GM23248 (cell line): ENCODE measurements around the gene TMEM219. TPM values are rescaled to one million over a fixed set of nuclear protein-coding genes. Genes with fewer than 3 reads are reported as not detected.

Experiments used
- DNase-seq: peaks from one replicate; pipeline ENCODE4 v3.0.0-alpha.2; 2015
- H2AFZ ChIP-seq: fragments of 200-600 bp; sonication (generic); 2 replicates; pipeline ENCODE4 v1.6.1; 2016; ENCODE audit warnings: antibody characterized with exemption
- H3F3A ChIP-seq: fragments of 200-600 bp; sonication (generic); 2 replicates; pipeline ENCODE4 v1.6.1; 2016; ENCODE audit warnings: mild to moderate bottlenecking, antibody characterized with exemption, mixed run types; ENCODE audit not compliant: insufficient read depth
- H3K27ac ChIP-seq: fragments of 200-600 bp; sonication (generic); 2 replicates; pipeline ENCODE4 v1.5.1; 2016; ENCODE audit warnings: mild to moderate bottlenecking
- H3K27me3 ChIP-seq: fragments of 200-600 bp; sonication (generic); replicated peaks from 2 replicates; pipeline ENCODE4 v1.6.1; 2016; ENCODE audit warnings: mild to moderate bottlenecking; ENCODE audit not compliant: insufficient read depth
- H3K36me3 ChIP-seq: fragments of 200-600 bp; sonication (generic); 2 replicates; pipeline ENCODE4 v1.6.1; 2016; ENCODE audit warnings: low read depth, mild to moderate bottlenecking
- H3K4me1 ChIP-seq: fragments of 200-600 bp; sonication (generic); 2 replicates; pipeline ENCODE4 v1.6.1; 2016; ENCODE audit warnings: mild to moderate bottlenecking; ENCODE audit not compliant: insufficient read depth
- H3K4me2 ChIP-seq: fragments of 200-600 bp; sonication (generic); one replicate; pipeline ENCODE4 v1.6.1; 2016; ENCODE audit warnings: mild to moderate bottlenecking; ENCODE audit not compliant: unreplicated experiment
- H3K4me3 ChIP-seq: fragments of 200-600 bp; sonication (generic); 2 replicates; pipeline ENCODE4 v1.5.1; 2016; ENCODE audit warnings: mild to moderate bottlenecking
- H3K79me2 ChIP-seq: fragments of 200-600 bp; sonication (generic); 2 replicates; pipeline ENCODE4 v1.6.1; 2016; ENCODE audit warnings: mild to moderate bottlenecking; ENCODE audit not compliant: insufficient read depth
- H3K9ac ChIP-seq: fragments of 200-600 bp; sonication (generic); 2 replicates; pipeline ENCODE4 v1.6.1; 2016; ENCODE audit warnings: mild to moderate bottlenecking
- H3K9me2 ChIP-seq: fragments of 200-600 bp; sonication (generic); 2 replicates; pipeline ENCODE4 v1.6.1; 2016; ENCODE audit warnings: mixed run types, mild to moderate bottlenecking, moderate library complexity; ENCODE audit not compliant: insufficient read depth
- H3K9me3 ChIP-seq: fragments of 200-600 bp; sonication (generic); one replicate; pipeline ENCODE4 v1.6.1; 2017; ENCODE audit warnings: low read depth
- H4K20me1 ChIP-seq: fragments of 200-600 bp; sonication (generic); 2 replicates; pipeline ENCODE4 v1.6.0; 2016; ENCODE audit not compliant: insufficient read depth
- EZH2 ChIP-seq: fragments of 200-600 bp; sonication (generic); IDR thresholded peaks from 2 replicates; pipeline ENCODE4 v1.6.1; 2018; ENCODE audit warnings: antibody characterized with exemption, mild to moderate bottlenecking; ENCODE audit not compliant: insufficient read depth, poor library complexity, severe bottlenecking
- EZH2phosphoT487 ChIP-seq: fragments of 200-600 bp; sonication (generic); IDR thresholded peaks from 2 replicates; pipeline ENCODE4 v1.6.1; 2018; ENCODE audit warnings: antibody characterized with exemption, moderate library complexity, mild to moderate bottlenecking, low read depth; ENCODE audit not compliant: insufficient read depth
- WGBS, 2 experiments: methylation state at CpG; one replicate each; pipeline ENCODE4 v1.1.6; 2015 to 2017; ENCODE audit warnings: low lambda C conversion rate in 2 of 2, low coverage in 1 of 2; ENCODE audit errors: missing lambda C conversion rate in 2 of 2; 5-methylcytosine and 5-hydroxymethylcytosine counted together
- in situ Hi-C: fragments of 300-500 bp; cut with MboI; formaldehyde crosslinking; loops from 2 replicates; pipeline ENCODE4 v1.15.0; 2020
- polyA plus RNA-seq: library from polyadenylated mRNA; unstranded; fragments of >200 nt; fragmentation: Nextera tagmentation; extraction: Ambion mirVana; gene quantifications from 2 replicates; pipeline ENCODE4 v1.2.1, GENCODE V29; 2016
- total RNA-seq: library from RNA; depleted of rRNA; stranded (reverse); fragments of >200 nt; shearing (Covaris generic); gene quantifications from 2 replicates; pipeline ENCODE4 v1.2.3, GENCODE V29; 2014

TMEM219 gene
- total and polyA plus RNA-seq, 2 experiments from 2014 or later = 124 to 162 TPM

DNA sequence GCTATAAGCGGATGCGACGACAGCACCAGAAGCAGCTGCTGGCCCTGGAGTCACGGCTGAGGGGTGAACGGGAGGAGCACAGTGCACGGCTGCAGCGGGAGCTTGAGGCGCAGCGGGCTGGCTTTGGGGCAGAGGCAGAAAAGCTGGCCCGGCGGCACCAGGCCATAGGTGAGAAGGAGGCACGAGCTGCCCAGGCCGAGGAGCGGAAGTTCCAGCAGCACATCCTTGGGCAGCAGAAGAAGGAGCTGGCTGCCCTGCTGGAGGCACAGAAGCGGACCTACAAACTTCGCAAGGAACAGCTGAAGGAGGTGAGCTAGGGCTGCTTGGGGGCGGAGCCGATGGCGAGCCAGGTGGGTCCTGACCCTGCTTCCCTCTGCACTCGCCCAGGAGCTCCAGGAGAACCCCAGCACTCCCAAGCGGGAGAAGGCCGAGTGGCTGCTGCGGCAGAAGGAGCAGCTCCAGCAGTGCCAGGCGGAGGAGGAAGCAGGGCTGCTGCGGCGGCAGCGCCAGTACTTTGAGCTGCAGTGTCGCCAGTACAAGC lies 23.5 kb downstream of the TMEM219 start:
- Histone ChIP-seq H3K4me3 (no peak overlapping the region), H3F3A (peaks cover 6% of the 10 kb centered on the region; the same call in 1 of the 2 replicates), H3K9ac (no peak overlapping the region), H3K27me3 (no peaks in the 10 kb centered on the region), H3K9me2 (no peaks in the 10 kb centered on the region), H3K27ac (no peak overlapping the region), H3K4me2 (no peak overlapping the region), H4K20me1 (no peaks in the 10 kb centered on the region), H3K79me2 (0 out of 2 replicates have a peak, but pooled peaks cover 6% of the 10 kb centered on the region), H3K36me3 (peaks cover 37% of the 10 kb centered on the region; the same call in 1 of the 2 replicates), H3K4me1 (no peaks in the 10 kb centered on the region), H3K9me3 (no peaks in the 10 kb centered on the region), H2AFZ (no peak overlapping the region)
- in situ Hi-C loops = no loop called here
- 93 to 94% methylated on average over 26 to 28 of the region's 28 CpGs for WGBS, 2 experiments
- no peak for DNase-seq
- TF ChIP-seq EZH2 = no peak
- TF ChIP-seq EZH2phosphoT487 = no peak

DNA sequence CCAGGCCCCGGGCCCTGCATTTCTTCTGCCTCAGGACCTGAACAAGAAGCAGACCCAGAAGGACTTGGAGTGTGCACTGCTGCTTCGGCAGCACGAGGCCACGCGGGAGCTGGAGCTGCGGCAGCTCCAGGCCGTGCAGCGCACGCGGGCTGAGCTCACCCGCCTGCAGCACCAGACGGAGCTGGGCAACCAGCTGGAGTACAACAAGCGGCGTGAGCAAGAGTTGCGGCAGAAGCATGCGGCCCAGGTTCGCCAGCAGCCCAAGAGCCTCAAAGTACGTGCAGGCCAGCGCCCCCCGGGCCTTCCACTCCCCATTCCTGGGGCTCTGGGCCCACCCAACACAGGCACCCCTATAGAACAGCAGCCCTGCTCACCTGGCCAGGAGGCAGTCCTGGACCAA lies 24.4 kb downstream of the TMEM219 start:
- Histone ChIP-seq H3F3A (peaks cover 6% of the 10 kb centered on the region; the same call in 1 of the 2 replicates), H3K27ac (no peak overlapping the region), H3K79me2 (0 out of 2 replicates have a peak, but pooled peaks cover 6% of the 10 kb centered on the region), H3K36me3 (peaks cover 31% of the 10 kb centered on the region; the same call in 1 of the 2 replicates), H4K20me1 (no peaks in the 10 kb centered on the region), H3K4me2 (no peak overlapping the region), H2AFZ (no peak overlapping the region), H3K9me3 (no peaks in the 10 kb centered on the region), H3K9me2 (no peaks in the 10 kb centered on the region), H3K27me3 (no peaks in the 10 kb centered on the region), H3K4me1 (no peaks in the 10 kb centered on the region), H3K4me3 (no peak overlapping the region), H3K9ac (no peak overlapping the region)
- 97 to 100% methylated on average over 20 of the region's 20 CpGs for WGBS, 2 experiments
- in situ Hi-C loops = no loop called here
- TF ChIP-seq EZH2phosphoT487 = no peak
- TF ChIP-seq EZH2 = no peak
- no peak for DNase-seq

DNA sequence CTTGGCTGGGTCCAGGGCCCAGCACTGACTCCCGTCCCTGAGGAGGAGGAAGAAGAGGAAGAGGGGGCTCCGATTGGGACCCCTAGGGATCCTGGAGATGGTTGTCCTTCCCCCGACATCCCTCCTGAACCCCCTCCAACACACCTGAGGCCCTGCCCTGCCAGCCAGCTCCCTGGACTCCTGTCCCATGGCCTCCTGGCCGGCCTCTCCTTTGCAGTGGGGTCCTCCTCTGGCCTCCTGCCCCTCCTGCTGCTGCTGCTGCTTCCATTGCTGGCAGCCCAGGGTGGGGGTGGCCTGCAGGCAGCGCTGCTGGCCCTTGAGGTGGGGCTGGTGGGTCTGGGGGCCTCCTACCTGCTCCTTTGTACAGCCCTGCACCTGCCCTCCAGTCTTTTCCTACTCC lies 25.1 kb downstream of the TMEM219 start:
- H3K4me3 ChIP-seq = no peak overlapping the region
- no peak overlapping the region for H3K27ac ChIP-seq
- no peaks in the 10 kb centered on the region for H3K27me3 ChIP-seq
- H3K9me2 ChIP-seq = no peaks in the 10 kb centered on the region
- peaks cover 24% of the 10 kb centered on the region; the same call in 1 of the 2 replicates for H3K36me3 ChIP-seq
- DNase-seq = no peak
- WGBS, 2 experiments = 100% methylated on average over 4 to 5 of the region's 5 CpGs
- H3K9ac ChIP-seq = no peak overlapping the region
- TF ChIP-seq EZH2 (no peak), EZH2phosphoT487 (no peak)
- H3F3A ChIP-seq = peaks cover 6% of the 10 kb centered on the region; the same call in 1 of the 2 replicates
- in situ Hi-C loops = no loop called here
- no peaks in the 10 kb centered on the region for H3K9me3 ChIP-seq
- H3K4me1 ChIP-seq = no peaks in the 10 kb centered on the region
- H4K20me1 ChIP-seq = no peaks in the 10 kb centered on the region
- H2AFZ ChIP-seq = no peak overlapping the region
- H3K4me2 ChIP-seq = no peak overlapping the region
- 0 out of 2 replicates have a peak, but pooled peaks cover 6% of the 10 kb centered on the region for H3K79me2 ChIP-seq

- H3K27me3 ChIP-seq = no peaks in the 10 kb centered on the region
- H3K9me2 ChIP-seq = no peaks in the 10 kb centered on the region
- 97 to 99% methylated on average over 28 to 35 of the region's 35 CpGs for WGBS, 2 experiments
- H3K9ac ChIP-seq = no peak overlapping the region
- no peak overlapping the region for H2AFZ ChIP-seq
- peaks cover 6% of the 10 kb centered on the region; the same call in 1 of the 2 replicates for H3F3A ChIP-seq
- 0 out of 2 replicates have a peak, but pooled peaks cover 6% of the 10 kb centered on the region for H3K79me2 ChIP-seq
- DNase-seq = no peak
- no peaks in the 10 kb centered on the region for H3K4me1 ChIP-seq
- no peaks in the 10 kb centered on the region for H3K9me3 ChIP-seq
- no peaks in the 10 kb centered on the region for H4K20me1 ChIP-seq
- H3K4me2 ChIP-seq = no peak overlapping the region
- no peak overlapping the region for H3K4me3 ChIP-seq
- H3K27ac ChIP-seq = no peak overlapping the region
- TF ChIP-seq EZH2phosphoT487 (no peak), EZH2 (no peak)
- in situ Hi-C loops = no loop called here
- H3K36me3 ChIP-seq = peaks cover 21% of the 10 kb centered on the region; the same call in 1 of the 2 replicates
Measured at GRCh38 chr16:29987371-29988085, 25.6 kb downstream of the TMEM219 start.
